HG03558 (cell line): ENCODE data around the gene NAAA.
"Not testable (repeated sequence)": the region's sequence is repeated elsewhere in the genome, so short reads cannot be mapped to it uniquely, and the experiment has no call there.

Experiments used
- ATAC-seq: cut with Tn5 transposase; IDR thresholded peaks from one replicate; pipeline ENCODE4 v1.9.1; 2021; ENCODE audit warnings: moderate number of reproducible peaks; ENCODE audit not compliant: unreplicated experiment; ENCODE audit errors: extremely low read depth

Gene NAAA

GRCh38 chr4:75940692-75941253, at the start of gene NAAA:
TSS of gene NAAA (minus strand) at chr4:75941013. CDS start at chr4:75940949, 64 bp downstream.
- peak; percentile 37 for ATAC-seq

DNA sequence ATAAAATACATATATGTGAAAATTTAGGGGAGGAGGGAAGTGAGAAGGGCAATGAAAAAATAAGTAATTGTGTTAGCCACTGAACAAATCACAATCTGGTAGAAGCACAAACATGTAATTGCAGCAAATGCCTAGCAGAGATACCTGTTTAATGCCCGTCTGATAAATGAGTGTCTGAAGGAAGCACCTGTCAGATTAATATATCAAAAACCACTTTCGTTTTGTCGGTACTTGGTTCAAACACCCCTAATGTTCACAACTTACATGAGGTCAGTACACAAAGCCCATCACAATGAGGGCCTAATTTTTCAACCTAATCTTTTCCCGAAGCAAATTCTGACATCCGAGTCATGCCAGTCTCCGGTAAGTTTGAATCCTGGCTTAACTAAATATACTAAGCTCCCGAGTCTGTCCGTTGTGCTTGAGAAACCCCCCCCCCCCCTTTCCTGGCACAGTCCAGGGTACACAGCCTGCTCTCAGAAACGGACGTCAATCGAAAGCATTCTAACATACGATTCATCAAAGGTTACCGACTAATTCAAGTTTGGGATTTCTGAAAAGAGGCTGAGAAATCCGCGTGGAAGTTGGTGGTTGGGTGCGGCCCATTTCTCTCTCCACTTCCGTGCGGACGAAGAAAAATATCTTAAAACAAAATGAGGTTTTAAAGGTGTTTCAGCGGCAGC, 49.2 kb upstream of the NAAA start:
- no peak for ATAC-seq

DNA sequence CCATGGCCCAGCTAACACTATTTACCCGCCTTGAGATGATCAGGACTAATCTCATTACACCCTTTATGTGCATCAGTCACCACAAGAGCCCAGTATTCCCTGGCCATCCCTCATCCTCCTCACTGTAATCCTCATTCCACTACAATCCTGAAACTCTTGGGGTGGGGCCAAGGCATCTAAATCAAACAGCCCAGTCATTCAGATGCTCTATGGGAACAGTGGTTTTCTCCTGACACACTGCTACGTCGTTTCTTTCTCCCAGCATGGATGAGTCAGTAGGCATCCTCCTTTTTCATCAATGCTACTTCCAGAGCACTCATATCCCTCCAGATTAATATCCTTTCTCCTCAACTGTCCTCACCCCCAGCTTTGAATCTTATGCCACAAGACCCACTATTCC, 44.3 kb upstream of the NAAA start:
- ATAC-seq = no peak

GRCh38 chr4:75980576-75980975, 39.8 kb upstream of the NAAA start:
- ATAC-seq = no peak

GRCh38 chr4:75976177-75976576, 35.4 kb upstream of the NAAA start:
- no peak for ATAC-seq

DNA sequence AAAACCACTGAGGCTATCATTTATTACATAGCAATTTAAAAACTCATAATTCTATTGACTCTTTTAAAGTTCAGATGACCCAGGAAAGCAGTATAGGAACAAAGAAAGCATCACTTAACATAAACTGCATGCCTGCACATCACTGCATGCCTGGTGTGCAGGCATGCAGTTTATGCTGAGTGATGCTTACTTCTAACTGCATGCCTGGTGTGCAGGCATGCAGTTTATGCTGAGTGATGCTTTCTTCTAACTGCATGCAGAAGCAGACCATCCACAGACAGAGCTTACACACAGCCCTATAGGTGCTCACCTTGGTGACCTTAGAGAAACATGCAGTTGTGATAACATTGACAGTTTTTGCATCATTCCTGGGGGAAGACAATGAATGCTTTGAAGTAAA, 33.0 kb upstream of the NAAA start:
- no peak for ATAC-seq

DNA sequence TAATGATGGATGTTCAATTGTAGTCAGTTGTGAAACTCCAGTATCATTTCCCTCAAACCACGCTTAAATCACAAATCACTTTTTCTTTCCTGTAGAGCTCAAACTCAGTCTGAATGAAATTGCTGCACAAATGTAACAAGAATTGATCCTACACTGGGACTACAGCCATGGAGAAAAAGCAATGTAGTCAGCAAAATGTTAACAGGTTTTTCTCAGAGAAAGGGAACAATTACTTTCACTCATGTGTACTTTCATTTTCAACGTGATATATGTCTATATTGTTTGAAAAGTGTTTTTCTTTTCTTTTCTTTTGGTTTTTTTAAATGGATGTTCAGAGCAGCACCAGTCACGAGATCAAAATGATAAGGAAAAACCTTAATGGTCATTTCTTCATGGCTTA, 27.3 kb upstream of the NAAA start:
- ATAC-seq = no peak

GRCh38 chr4:75963558-75963957, 22.7 kb upstream of the NAAA start:
- no peak for ATAC-seq

GRCh38 chr4:75962072-75962471, 21.3 kb upstream of the NAAA start:
- not testable (repeated sequence) for ATAC-seq

GRCh38 chr4:75958546-75958945, 17.7 kb upstream of the NAAA start:
- not testable (repeated sequence) for ATAC-seq

- not testable (repeated sequence) for ATAC-seq
Measured at GRCh38 chr4:75954811-75955210, 14.0 kb upstream of the NAAA start.

- ATAC-seq = no peak
Measured at GRCh38 chr4:75953509-75953908, 12.7 kb upstream of the NAAA start.

- no peak for ATAC-seq
Measured at GRCh38 chr4:75950213-75950815, 9.5 kb upstream of the NAAA start.

DNA sequence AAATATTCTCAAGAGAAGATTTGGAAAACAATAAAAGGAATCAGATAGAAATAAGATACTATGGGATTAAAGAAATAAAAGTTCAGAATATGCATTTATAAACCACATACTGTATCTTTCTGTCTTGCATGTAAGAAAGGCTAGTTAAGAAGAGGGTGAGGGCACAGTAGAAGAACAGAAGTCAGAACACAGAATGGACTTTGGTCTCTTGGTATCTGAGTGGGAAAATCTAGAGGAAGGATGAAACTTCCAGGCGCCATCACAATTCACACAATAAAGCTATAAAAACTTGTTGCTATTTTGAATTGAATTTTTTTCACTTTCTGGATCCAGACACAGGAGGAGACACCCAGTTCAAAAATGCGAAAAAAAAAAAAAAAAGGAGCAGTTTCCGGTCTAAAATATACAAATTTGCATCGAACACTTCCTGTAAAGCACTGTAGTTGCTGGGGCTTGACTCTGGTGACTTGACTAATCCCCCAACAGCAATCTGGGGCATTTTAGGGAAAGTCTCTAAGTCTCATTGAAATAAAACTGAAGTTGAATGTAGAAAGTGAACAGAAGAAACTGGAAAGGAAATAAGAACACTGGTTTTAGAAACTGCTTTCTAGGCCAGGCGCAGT, 8.1 kb upstream of the NAAA start:
- ATAC-seq = no peak

DNA sequence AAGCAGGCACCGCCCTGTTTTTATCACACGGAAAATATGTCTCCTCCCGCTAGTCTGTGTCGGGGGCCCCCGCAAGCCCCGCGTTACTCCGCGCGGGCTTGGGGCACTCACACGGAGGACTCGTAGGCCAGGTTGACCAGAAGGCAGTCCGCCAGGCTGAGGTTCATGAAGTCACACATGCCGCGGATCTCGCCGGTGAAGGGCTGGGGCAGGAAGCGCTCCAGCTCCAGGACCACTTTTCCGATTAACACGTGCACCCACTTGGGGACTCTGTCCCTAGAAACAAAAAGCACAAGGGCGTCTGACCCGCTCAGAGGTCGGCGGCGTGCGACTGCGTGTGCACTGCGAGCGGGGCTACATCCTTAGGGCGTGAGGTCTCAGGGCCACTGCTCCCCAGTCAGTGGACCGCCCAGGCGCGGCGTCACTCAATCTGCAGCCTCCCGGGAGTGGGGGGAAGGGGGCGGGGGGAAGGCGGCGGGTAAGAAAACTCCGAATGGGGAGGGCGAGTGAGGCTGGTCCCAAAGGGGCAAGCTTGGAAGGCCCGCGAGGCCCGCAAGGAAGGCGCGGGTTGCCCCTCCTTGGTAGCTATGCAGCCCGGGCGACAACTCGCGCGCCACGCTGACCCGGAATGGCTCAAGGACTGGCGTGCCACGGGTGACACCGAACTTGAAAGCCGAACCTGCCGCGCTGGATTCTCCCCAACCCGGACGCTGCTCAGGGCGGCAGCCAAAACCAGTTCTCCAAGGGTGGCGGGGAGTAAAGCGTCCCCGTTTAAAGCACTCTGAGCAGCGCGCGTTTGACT, 722 bp downstream of the NAAA start:
- peak; percentile 20 for ATAC-seq

DNA sequence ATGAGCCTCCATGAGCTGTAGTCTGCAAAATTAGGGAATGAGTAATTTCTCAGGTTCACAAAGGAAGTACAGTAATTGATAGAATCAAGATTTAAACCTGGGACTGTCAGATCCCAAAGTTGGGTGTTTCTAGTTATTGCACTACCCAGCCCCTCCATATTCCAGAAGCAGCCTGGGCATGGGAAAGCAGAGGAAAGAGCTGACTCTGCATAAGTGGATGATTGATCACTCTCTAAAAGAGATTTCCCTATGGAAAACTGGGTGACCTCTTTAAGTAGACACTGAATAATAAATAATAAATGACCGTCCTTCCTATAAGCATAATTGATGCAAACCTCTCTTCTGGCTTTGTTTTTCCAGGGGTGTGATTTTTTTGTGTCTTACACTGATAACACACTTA, 5.2 kb downstream of the NAAA start:
- ATAC-seq = no peak

GRCh38 chr4:75930152-75930551, 10.7 kb downstream of the NAAA start:
- ATAC-seq = no peak

- ATAC-seq = not testable (repeated sequence)
Measured at GRCh38 chr4:75924916-75925315, 15.9 kb downstream of the NAAA start.

DNA sequence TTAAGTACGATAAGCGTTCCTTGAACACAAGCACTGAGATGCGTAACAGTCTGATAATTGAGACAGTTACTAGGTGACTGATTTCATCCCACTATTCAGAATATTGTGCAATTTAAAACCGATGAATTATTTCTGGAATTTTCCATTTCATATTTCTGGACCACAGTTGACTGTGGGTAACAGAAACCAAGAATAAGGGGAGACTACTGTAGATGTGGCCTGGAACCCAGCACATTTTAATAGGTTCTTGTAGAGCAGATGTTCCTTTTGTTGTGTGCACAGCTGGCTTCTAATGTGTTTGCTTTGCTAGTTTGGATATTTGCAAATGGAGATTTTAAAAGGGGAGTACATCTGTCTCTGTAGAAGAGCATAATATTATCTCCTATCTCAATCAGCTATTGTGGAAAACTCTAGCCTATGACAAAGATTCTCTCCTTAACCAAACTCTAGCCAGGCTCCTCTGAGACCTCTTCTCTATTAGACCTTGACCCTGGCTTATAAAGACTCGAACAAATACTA, 16.4 kb downstream of the NAAA start:
- no peak for ATAC-seq

- no peak for ATAC-seq
Measured at GRCh38 chr4:75922588-75922987, 18.2 kb downstream of the NAAA start.
